ENCODE data around the gene PPM1E. TPM values are rescaled to one million over a fixed set of nuclear protein-coding genes. Genes with fewer than 3 reads are reported as not detected.
A peak's percentile ranks its signal among the peaks of the same experiment; 100 is the strongest.
"Not testable (repeated sequence)": the region's sequence is repeated elsewhere in the genome, so short reads cannot be mapped to it uniquely, and the experiment has no call there.

The PPM1E gene
- polyA plus RNA-seq, 1 donor, result 1.2 TPM

GRCh38 chr17:58778482-58778881 lies 22.8 kb downstream of the PPM1E start:
- not testable (repeated sequence) for H3K27me3 ChIP-seq (ENCODE audit: control insufficient read depth, insufficient read depth, low read length); H3K27ac ChIP-seq (ENCODE audit: low read length); H3K4me3 ChIP-seq (ENCODE audit: low read length); H3K36me3 ChIP-seq (ENCODE audit: control insufficient read depth, insufficient read depth, low read length); DNase-seq; H3K9me3 ChIP-seq (ENCODE audit: control insufficient read depth, low read depth, low read length); H3K4me1 ChIP-seq (ENCODE audit: control insufficient read depth, insufficient read depth, low read length)
- no CpG with 5 or more reads among the region's 5 CpGs for WGBS (ENCODE audit: insufficient coverage, low lambda C conversion rate)

GRCh38 chr17:58779446-58779845 lies 23.8 kb downstream of the PPM1E start:
- H3K4me3 ChIP-seq (ENCODE audit: low read length), result no peak overlapping the region
- no peak for DNase-seq
- no CpG with 5 or more reads among the region's 1 CpG for WGBS (ENCODE audit: insufficient coverage, low lambda C conversion rate)
- H3K36me3 ChIP-seq (ENCODE audit: control insufficient read depth, insufficient read depth, low read length), result no peaks in the 10 kb centered on the region
- H3K9me3 ChIP-seq (ENCODE audit: control insufficient read depth, low read depth, low read length), result no peaks in the 10 kb centered on the region
- H3K4me1 ChIP-seq (ENCODE audit: control insufficient read depth, insufficient read depth, low read length), result no peaks in the 10 kb centered on the region
- no peak overlapping the region for H3K27ac ChIP-seq (ENCODE audit: low read length)
- no peaks in the 10 kb centered on the region for H3K27me3 ChIP-seq (ENCODE audit: control insufficient read depth, insufficient read depth, low read length)

- H3K4me1 ChIP-seq (ENCODE audit: control insufficient read depth, insufficient read depth, low read length), result no peaks in the 10 kb centered on the region
- no peaks in the 10 kb centered on the region for H3K9me3 ChIP-seq (ENCODE audit: control insufficient read depth, low read depth, low read length)
- H3K27ac ChIP-seq (ENCODE audit: low read length), result no peak overlapping the region
- 80% methylated on average over 1 of the region's 4 CpGs for WGBS (ENCODE audit: insufficient coverage, low lambda C conversion rate)
- H3K4me3 ChIP-seq (ENCODE audit: low read length), result no peak overlapping the region
- DNase-seq, result no peak
- H3K27me3 ChIP-seq (ENCODE audit: control insufficient read depth, insufficient read depth, low read length), result no peaks in the 10 kb centered on the region
- no peaks in the 10 kb centered on the region for H3K36me3 ChIP-seq (ENCODE audit: control insufficient read depth, insufficient read depth, low read length)
Measured at GRCh38 chr17:58783380-58783779, 27.7 kb downstream of the PPM1E start.

GRCh38 chr17:58785097-58785496 lies 29.4 kb downstream of the PPM1E start:
- no peaks in the 10 kb centered on the region for H3K4me1 ChIP-seq (ENCODE audit: control insufficient read depth, insufficient read depth, low read length)
- H3K9me3 ChIP-seq (ENCODE audit: control insufficient read depth, low read depth, low read length), result no peaks in the 10 kb centered on the region
- DNase-seq, result no peak
- H3K27me3 ChIP-seq (ENCODE audit: control insufficient read depth, insufficient read depth, low read length), result no peaks in the 10 kb centered on the region
- no peak overlapping the region for H3K27ac ChIP-seq (ENCODE audit: low read length)
- no peak overlapping the region for H3K4me3 ChIP-seq (ENCODE audit: low read length)
- H3K36me3 ChIP-seq (ENCODE audit: control insufficient read depth, insufficient read depth, low read length), result no peaks in the 10 kb centered on the region
- no CpG with 5 or more reads among the region's 1 CpG for WGBS (ENCODE audit: insufficient coverage, low lambda C conversion rate)

GRCh38 chr17:58786586-58787295 lies 31.1 kb downstream of the PPM1E start:
- no peaks in the 10 kb centered on the region for H3K36me3 ChIP-seq (ENCODE audit: control insufficient read depth, insufficient read depth, low read length)
- no peaks in the 10 kb centered on the region for H3K9me3 ChIP-seq (ENCODE audit: control insufficient read depth, low read depth, low read length)
- no peak for DNase-seq
- no peaks in the 10 kb centered on the region for H3K27me3 ChIP-seq (ENCODE audit: control insufficient read depth, insufficient read depth, low read length)
- H3K4me1 ChIP-seq (ENCODE audit: control insufficient read depth, insufficient read depth, low read length), result no peaks in the 10 kb centered on the region
- H3K4me3 ChIP-seq (ENCODE audit: low read length), result no peak overlapping the region
- 91% methylated on average over 1 of the region's 3 CpGs for WGBS (ENCODE audit: insufficient coverage, low lambda C conversion rate)
- no peak overlapping the region for H3K27ac ChIP-seq (ENCODE audit: low read length)

- Histone ChIP-seq H3K27ac (ENCODE audit: low read length) (no peak overlapping the region), H3K4me3 (ENCODE audit: low read length) (no peak overlapping the region), H3K27me3 (ENCODE audit: control insufficient read depth, insufficient read depth, low read length) (no peaks in the 10 kb centered on the region), H3K4me1 (ENCODE audit: control insufficient read depth, insufficient read depth, low read length) (no peaks in the 10 kb centered on the region), H3K9me3 (ENCODE audit: control insufficient read depth, low read depth, low read length) (no peaks in the 10 kb centered on the region), H3K36me3 (ENCODE audit: control insufficient read depth, insufficient read depth, low read length) (no peaks in the 10 kb centered on the region)
- WGBS (ENCODE audit: insufficient coverage, low lambda C conversion rate), result no CpG with 5 or more reads among the region's 7 CpGs
- DNase-seq, result no peak
Measured at GRCh38 chr17:58788199-58788598, 32.5 kb downstream of the PPM1E start.

- Histone ChIP-seq H3K27ac (ENCODE audit: low read length) (no peak overlapping the region), H3K36me3 (ENCODE audit: control insufficient read depth, insufficient read depth, low read length) (no peaks in the 10 kb centered on the region), H3K9me3 (ENCODE audit: control insufficient read depth, low read depth, low read length) (no peaks in the 10 kb centered on the region), H3K27me3 (ENCODE audit: control insufficient read depth, insufficient read depth, low read length) (no peaks in the 10 kb centered on the region), H3K4me3 (ENCODE audit: low read length) (no peak overlapping the region), H3K4me1 (ENCODE audit: control insufficient read depth, insufficient read depth, low read length) (no peaks in the 10 kb centered on the region)
- no peak for DNase-seq
- 85% methylated on average over 3 of the region's 3 CpGs for WGBS (ENCODE audit: insufficient coverage, low lambda C conversion rate)
Measured at GRCh38 chr17:58789160-58789559, 33.5 kb downstream of the PPM1E start.

- H3K4me3 ChIP-seq (ENCODE audit: low read length), result no peak overlapping the region
- H3K36me3 ChIP-seq (ENCODE audit: control insufficient read depth, insufficient read depth, low read length), result no peaks in the 10 kb centered on the region
- no CpG with 5 or more reads among the region's 1 CpG for whole genome bisulfite sequencing (ENCODE audit: insufficient coverage, low lambda C conversion rate)
- DNase-seq, result no peak
- no peak overlapping the region for H3K27ac ChIP-seq (ENCODE audit: low read length)
- H3K4me1 ChIP-seq (ENCODE audit: control insufficient read depth, insufficient read depth, low read length), result no peaks in the 10 kb centered on the region
- H3K27me3 ChIP-seq (ENCODE audit: control insufficient read depth, insufficient read depth, low read length), result no peaks in the 10 kb centered on the region
- no peaks in the 10 kb centered on the region for H3K9me3 ChIP-seq (ENCODE audit: control insufficient read depth, low read depth, low read length)
Measured at GRCh38 chr17:58789831-58790230, 34.2 kb downstream of the PPM1E start.

GRCh38 chr17:58794508-58794907 lies 38.9 kb downstream of the PPM1E start:
- H3K27me3 ChIP-seq (ENCODE audit: control insufficient read depth, insufficient read depth, low read length); H3K4me1 ChIP-seq (ENCODE audit: control insufficient read depth, insufficient read depth, low read length); H3K9me3 ChIP-seq (ENCODE audit: control insufficient read depth, low read depth, low read length); DNase-seq; H3K36me3 ChIP-seq (ENCODE audit: control insufficient read depth, insufficient read depth, low read length); H3K4me3 ChIP-seq (ENCODE audit: low read length); H3K27ac ChIP-seq (ENCODE audit: low read length): not testable (repeated sequence)
- no CpG with 5 or more reads among the region's 2 CpGs for WGBS (ENCODE audit: insufficient coverage, low lambda C conversion rate)

- peaks cover 5% of the 10 kb centered on the region for H3K4me1 ChIP-seq (ENCODE audit: control insufficient read depth, insufficient read depth, low read length)
- no CpG with 5 or more reads among the region's 1 CpG for WGBS (ENCODE audit: insufficient coverage, low lambda C conversion rate)
- H3K9me3 ChIP-seq (ENCODE audit: control insufficient read depth, low read depth, low read length), result no peaks in the 10 kb centered on the region
- H3K27me3 ChIP-seq (ENCODE audit: control insufficient read depth, insufficient read depth, low read length), result no peaks in the 10 kb centered on the region
- H3K27ac ChIP-seq (ENCODE audit: low read length), result no peak overlapping the region
- DNase-seq, result no peak
- H3K4me3 ChIP-seq (ENCODE audit: low read length), result no peak overlapping the region
- no peaks in the 10 kb centered on the region for H3K36me3 ChIP-seq (ENCODE audit: control insufficient read depth, insufficient read depth, low read length)
Measured at GRCh38 chr17:58802188-58802587, 46.5 kb downstream of the PPM1E start.

- peaks cover 5% of the 10 kb centered on the region for H3K4me1 ChIP-seq (ENCODE audit: control insufficient read depth, insufficient read depth, low read length)
- no peaks in the 10 kb centered on the region for H3K27me3 ChIP-seq (ENCODE audit: control insufficient read depth, insufficient read depth, low read length)
- H3K4me3 ChIP-seq (ENCODE audit: low read length), result no peak overlapping the region
- 12% methylated on average over 2 of the region's 5 CpGs for WGBS (ENCODE audit: insufficient coverage, low lambda C conversion rate)
- no peaks in the 10 kb centered on the region for H3K36me3 ChIP-seq (ENCODE audit: control insufficient read depth, insufficient read depth, low read length)
- no peaks in the 10 kb centered on the region for H3K9me3 ChIP-seq (ENCODE audit: control insufficient read depth, low read depth, low read length)
- DNase-seq, result peak; percentile 40 to 75
- no peak overlapping the region for H3K27ac ChIP-seq (ENCODE audit: low read length)
Measured at GRCh38 chr17:58806046-58806445, 50.4 kb downstream of the PPM1E start.
